AG20443 (cell line): ENCODE data around the gene TLE1.

ENCODE experiments used
- DNase-seq: peaks from one replicate; pipeline ENCODE4 v3.0.0; 2012; ENCODE audit warnings: low spot score, mixed read lengths

The TLE1 gene

DNA sequence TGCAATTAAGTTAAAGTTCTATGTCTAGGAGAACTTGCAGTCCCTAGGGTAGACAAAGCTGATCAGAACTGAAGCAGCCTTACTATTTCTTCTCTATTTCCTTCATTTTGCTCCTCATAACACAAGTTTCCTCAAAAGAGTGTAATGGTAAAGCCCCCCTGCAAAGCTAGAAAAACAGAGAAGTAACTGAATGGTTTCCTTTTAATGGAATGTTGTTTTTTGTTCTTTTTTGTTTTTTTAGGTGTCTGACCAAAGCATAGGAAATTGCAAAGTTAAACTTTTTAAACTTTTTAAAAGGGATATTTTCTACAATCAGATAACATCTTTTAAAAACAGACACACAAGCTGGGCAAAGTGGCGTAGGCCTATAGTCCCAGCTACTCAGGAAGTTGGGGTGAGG is 145.7 kb downstream of the TLE1 start:
- DNase-seq, result no peak

DNA sequence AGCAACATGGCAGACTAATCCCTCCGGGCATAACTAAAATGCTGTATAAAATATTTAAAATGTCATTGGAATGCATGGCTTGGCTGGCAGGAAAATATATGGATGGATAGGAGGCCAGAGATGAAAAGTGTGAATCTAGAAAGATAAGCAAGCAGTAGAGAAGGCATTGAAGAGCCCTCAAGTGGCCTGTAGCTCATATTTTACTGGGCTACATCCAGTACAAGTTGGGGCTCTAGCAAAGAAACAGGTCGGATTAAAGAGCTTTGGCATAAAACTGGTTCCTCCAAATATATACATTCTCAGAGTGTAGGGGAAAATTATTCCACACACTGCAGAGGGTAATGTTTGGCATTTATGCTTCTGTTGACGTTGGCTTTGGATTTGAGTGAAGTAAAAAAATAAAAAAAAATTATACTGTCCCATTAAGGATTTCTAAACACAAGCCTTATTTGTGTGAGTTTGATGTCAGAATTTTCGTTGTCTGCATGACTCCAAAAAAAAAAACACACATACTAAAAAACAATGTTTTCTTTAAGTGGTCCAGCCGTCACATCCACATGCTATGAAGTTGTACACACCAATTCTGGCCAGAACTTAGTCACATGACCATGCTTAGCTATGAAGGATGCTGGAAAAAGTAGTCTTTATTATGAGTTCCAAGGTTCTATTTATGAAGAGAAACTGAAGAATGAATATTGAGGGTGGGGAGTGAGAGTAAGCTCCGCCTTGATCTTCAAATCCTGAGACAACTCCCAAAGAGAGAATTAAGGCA is 147.0 kb downstream of the TLE1 start:
- no peak for DNase-seq

DNA sequence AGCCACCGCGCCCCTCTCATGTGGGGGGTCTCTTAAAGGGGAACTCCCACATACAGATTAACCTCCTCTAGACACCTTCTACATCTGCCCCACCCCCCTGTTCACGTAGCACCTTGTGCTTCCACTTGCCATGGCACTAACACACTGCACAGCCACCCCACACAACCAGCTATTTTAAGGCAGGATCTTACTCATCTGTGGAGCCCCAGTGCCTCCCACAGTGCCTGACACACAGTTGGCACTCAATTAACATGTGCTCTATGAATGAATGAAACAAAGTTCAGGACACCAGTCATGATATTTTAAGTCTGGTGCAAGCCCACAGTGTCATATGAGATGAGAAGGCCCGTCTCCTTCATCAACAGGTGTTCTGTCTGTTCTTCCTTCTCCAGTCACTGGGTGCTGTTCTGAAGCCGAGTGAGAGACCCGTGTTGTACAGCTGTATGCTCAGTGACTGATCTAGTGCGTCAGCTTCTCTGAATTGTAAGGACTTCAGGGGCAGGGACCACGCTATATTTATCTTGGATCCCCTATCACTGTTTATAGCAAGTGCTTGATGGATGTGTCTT is 149.1 kb downstream of the TLE1 start:
- DNase-seq, result no peak

DNA sequence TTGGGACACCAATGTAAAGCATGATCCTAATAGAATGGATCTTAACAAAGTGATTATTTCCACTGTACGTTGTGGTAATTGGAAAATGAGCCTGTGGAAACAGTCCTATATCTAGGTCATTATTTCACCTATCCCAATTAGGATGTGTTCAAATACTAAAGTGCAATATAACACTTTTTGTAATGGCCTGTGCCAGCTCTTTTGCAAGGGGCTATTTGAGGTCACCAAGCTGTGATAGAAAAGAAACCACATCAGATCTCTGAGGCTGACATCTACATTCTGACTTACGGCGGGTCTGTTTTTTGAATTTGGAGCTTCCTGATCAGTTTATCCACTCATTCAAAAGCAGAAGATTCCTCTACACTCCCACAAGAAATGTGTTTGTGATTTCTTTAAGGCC is 150.0 kb downstream of the TLE1 start:
- no peak for DNase-seq

DNA sequence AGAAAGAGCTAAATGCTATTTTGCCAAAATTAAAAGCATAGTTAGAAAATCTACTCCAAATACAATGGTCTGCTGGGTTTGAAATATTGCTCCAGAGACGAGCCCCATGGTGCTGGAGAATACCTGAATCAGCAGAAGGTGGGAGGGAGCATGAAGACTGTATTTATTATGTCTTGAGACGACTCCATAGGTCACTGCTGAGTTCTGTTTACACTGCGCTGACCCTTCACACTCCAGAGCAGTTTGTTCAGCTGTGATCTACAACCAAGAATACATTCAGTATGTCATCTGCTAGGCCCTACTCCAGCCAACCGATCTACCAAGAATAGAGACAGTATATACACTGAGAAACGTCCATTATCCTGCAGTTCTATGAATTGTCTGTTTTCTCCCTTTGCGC is 150.5 kb downstream of the TLE1 start:
- DNase-seq, result no peak

DNA sequence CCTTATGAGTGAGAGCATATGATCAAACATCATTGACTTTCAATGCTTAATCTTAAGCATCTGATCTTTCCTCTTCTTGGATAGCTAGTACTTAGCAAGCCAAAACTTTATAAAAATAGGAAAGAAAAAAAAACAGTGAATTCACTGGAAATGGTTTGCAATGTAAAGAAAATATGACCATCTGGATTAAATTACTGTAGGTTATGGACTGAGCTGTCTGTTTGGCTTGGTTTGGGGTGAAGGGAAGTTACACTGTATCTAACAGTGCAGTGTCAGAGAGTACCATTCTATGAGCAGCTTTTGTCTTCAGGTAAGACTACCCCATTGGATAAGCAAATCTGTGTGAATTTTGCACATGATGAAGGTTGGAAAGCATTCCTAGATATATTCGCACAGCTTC is 151.4 kb downstream of the TLE1 start:
- no peak for DNase-seq

DNA sequence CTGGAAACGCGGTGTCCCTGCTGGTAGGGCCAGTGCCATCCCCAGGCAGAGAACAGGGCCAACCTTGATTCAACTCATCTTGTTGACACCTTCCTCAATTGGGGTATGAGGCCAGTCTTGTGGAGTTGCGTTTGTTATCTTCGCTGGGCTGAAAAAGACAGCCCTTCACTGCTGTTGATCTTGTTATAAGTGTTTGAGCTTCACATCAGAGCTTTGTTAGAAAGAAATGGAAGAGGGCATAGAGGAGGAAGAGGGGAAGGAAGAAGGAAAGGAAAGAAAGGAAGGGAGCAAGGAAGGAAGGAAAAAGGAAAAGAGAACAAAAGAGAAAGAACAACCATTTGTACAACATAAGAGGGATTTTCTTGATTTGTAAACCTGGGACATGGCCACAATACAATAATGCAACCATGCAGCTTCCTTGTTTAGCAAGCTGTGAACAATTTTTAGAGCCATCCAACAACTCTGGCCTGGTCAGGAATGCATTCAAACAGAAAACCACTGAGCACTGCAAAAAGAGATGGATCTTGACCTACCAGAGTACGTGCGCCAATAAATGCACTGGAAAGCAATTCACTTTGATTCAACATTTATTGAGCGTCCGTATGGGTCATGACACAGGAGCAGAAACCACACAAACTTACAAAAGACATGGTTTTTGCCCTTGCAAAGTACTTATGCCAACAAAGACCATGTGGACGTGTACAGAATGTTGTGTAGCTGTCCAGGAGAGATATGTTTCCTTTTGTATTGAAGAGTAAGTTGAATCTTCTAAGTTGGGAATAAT is 152.9 kb downstream of the TLE1 start:
- no peak for DNase-seq

DNA sequence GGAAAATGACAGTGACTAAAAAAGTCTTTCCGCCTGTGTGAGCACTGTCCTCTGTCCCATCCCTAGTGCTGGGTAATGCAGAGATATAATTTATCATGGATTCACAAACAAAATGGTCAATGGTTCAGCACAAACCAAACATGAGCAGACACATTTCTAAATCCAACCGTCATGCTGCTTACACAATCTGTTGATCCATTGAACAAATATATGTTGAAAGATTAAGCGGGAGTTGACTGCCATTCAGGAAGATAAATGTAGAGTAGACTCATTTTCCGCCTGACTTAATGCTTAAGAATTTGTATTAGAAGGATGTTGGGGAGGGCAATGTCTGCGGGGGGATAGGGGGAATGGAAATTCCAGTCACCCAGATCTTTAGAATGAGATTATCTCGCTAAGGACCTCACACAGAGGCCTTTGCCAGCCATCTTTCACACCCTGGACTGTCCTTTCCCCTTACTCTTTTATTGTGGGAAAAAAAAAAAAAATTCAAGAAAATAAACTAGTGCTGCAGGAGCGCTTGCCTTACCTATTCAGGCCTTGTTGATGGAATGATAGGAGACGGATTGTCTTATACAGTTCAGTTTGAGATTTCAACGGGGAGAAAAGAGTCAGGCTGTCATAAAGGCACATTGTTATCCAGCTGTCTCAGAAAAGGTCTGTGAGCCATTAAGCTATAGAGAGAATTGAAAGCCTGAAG is 153.7 kb downstream of the TLE1 start:
- no peak for DNase-seq

DNA sequence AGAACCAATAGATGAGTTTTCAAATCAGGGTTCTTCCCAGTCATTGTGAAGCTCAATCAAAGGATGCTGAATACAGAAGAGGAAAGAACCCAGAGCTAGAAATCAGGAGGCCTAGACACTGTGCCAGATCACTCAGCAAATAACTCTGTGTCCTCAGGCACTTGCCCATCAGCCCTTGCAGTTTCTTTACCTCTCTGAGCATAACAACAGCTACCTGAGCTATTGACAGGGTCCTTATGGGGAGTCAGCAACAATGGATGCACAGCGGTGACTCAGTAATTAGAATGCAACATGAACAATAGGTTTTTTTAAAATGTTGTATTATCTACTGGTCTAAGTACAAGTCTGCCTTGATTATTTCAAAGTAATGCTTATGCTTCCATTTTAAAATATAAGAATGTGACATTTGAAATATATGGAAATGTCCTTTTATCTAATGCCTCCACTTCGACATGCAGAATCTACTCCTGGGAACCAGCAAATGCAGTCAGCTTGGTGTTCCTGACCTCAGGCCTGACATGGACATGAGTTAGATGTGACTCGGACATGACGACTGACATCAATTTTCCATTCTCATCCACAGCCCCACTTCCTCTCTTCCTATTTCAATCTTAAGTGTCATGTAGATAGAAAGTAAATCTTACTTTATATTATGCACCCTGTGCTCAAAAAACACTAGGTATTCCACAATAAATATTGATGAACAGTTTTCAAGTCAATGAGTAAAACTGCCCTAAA is 155.0 kb downstream of the TLE1 start:
- DNase-seq, result no peak
